Right lobe of liver (tissue), 6 donors: ENCODE data around the gene SLC6A20. TPM values are rescaled to one million over a fixed set of nuclear protein-coding genes. Genes with fewer than 3 reads are reported as not detected.

Source experiments
- ATAC-seq, 4 donors: fragments of 200-7000 bp; cut with Tn5 transposase; one replicate each; pipeline ENCODE4 v1.9.1; 2020; ENCODE audit warnings: mild to moderate bottlenecking in 4 of 4, moderate library complexity in 4 of 4
- DNase-seq, 3 donors: peaks; one replicate each; pipeline ENCODE4 v3.0.0-alpha.2; 2020
- H3K27ac ChIP-seq, 3 donors: fragments of 200-600 bp; one replicate each; pipeline ENCODE4 v1.8.0; 2022
- H3K27me3 ChIP-seq, 2 donors: fragments of 200-600 bp; one replicate each; pipeline ENCODE4 v1.8.0; 2022
- H3K36me3 ChIP-seq, 4 donors: fragments of 200-600 bp; sonication (generic) in 1 of 4; one replicate each; pipeline versions ENCODE4 v1.5.1 to v1.8.0; 2017 to 2022; ENCODE audit warnings: control low read depth in 1 of 4
- H3K4me1 ChIP-seq, 4 donors: fragments of 200-600 bp; sonication (generic) in 1 of 4; one replicate each; pipeline versions ENCODE4 v1.5.1 to v1.8.0; 2017 to 2022; ENCODE audit warnings: control low read depth in 1 of 4
- H3K4me3 ChIP-seq, 3 donors: fragments of 200-600 bp; one replicate each; pipeline ENCODE4 v1.8.0; 2022
- H3K9me3 ChIP-seq, 4 donors: fragments of 200-600 bp; sonication (generic) in 1 of 4; one replicate each; pipeline versions ENCODE4 v1.5.1 to v1.8.0; 2017 to 2022; ENCODE audit warnings: control low read depth in 1 of 4
- CTCF ChIP-seq, 4 donors: fragments of 200-600 bp in 3 of 4; fragments of 450-650 bp in 1 of 4; IDR thresholded peaks; one replicate each; pipeline versions ENCODE4 v1.5.1 to v1.8.0; 2016 to 2022; ENCODE audit warnings: antibody characterized with exemption in 4 of 4, mild to moderate bottlenecking in 2 of 4
- POLR2A ChIP-seq: fragments of 450-650 bp; IDR thresholded peaks from one replicate; pipeline ENCODE4 v1.6.1; 2017; ENCODE audit warnings: antibody characterized with exemption, mild to moderate bottlenecking
- WGBS: methylation state at CpG from one replicate; pipeline ENCODE4 v1.1.6; 2018; ENCODE audit warnings: low coverage, low lambda C conversion rate; ENCODE audit not compliant: insufficient coverage; ENCODE audit errors: missing lambda C conversion rate; 5-methylcytosine and 5-hydroxymethylcytosine counted together
- intact Hi-C, 2 donors: fragments of 100-400 bp; cut with DNase I; formaldehyde crosslinking; loops; one replicate each; pipeline versions ENCODE4 v1.11.2 to v1.14.1; 2022
- total RNA-seq, 6 experiments: library from RNA; depleted of rRNA in 2 of 6; stranded (reverse); fragments of >200 nt in 2 of 6; fragmentation: NEBNext Ultra II Directional in 3 of 6; extraction: Animal tissue kit (Norgen Biotek cat#: 25700) in 3 of 6; gene quantifications; one replicate each; pipeline versions ENCODE4 v1.1.0 to v1.2.4, GENCODE V29; 2016 to 2023
- donor health status: DM: no; HTN: yes; CAD: no.
- donor health status: DM: no; HTN: no; CAD: no.
- donor health status: DM: no; HTN: no; CAD: no.
- donor health status: DM: no; HTN: yes; CAD: no.
- donor health status: DM: no; HTN: yes; CAD: no.

Gene SLC6A20
- total RNA-seq, 6 experiments from 2014 or later = 0.07 to 0.21 (median 0.12) TPM; not detected in 3

GRCh38 chr3:45806072-45806471 is 9.7 kb upstream of the SLC6A20 start:
- DNase-seq (no peak), ATAC-seq (no peak)
- H3K36me3 ChIP-seq = no peaks in the 10 kb centered on the region
- H3K27ac ChIP-seq = no peak overlapping the region
- intact Hi-C loops = no loop called here
- H3K9me3 ChIP-seq = no peaks in the 10 kb centered on the region
- no peak overlapping the region for H3K4me3 ChIP-seq
- H3K27me3 ChIP-seq = no peaks in the 10 kb centered on the region
- TF ChIP-seq POLR2A (no peak), CTCF (IDR thresholded peaks at IDR 0.05) (no peak)
- WGBS = 77% methylated on average over 3 of the region's 3 CpGs
- no peaks in the 10 kb centered on the region for H3K4me1 ChIP-seq

GRCh38 chr3:45803252-45803935 is 7.1 kb upstream of the SLC6A20 start:
- WGBS = 95% methylated on average over 5 of the region's 5 CpGs
- DNase-seq (no peak), ATAC-seq (no peak)
- no peak overlapping the region for H3K27ac ChIP-seq
- no peaks in the 10 kb centered on the region for H3K27me3 ChIP-seq
- H3K36me3 ChIP-seq = no peaks in the 10 kb centered on the region
- intact Hi-C loops = no loop called here
- H3K4me1 ChIP-seq = no peaks in the 10 kb centered on the region
- no peak overlapping the region for H3K4me3 ChIP-seq
- TF ChIP-seq POLR2A (no peak), CTCF (IDR thresholded peaks at IDR 0.05) (no peak)
- H3K9me3 ChIP-seq = no peaks in the 10 kb centered on the region

GRCh38 chr3:45802146-45802545 is 5.8 kb upstream of the SLC6A20 start:
- Histone ChIP-seq H3K27ac (no peak overlapping the region), H3K36me3 (no peaks in the 10 kb centered on the region), H3K9me3 (no peaks in the 10 kb centered on the region), H3K4me1 (no peaks in the 10 kb centered on the region), H3K27me3 (peaks cover 0 to under 1% of the 10 kb centered on the region in 2 donors), H3K4me3 (no peak overlapping the region)
- TF ChIP-seq POLR2A = no peak
- TF ChIP-seq CTCF (IDR thresholded peaks at IDR 0.05) = no peak
- 86% methylated on average over 7 of the region's 9 CpGs for WGBS
- intact Hi-C loops = no loop called here
- ATAC-seq (no peak), DNase-seq (no peak)

GRCh38 chr3:45800611-45801010 is 4.3 kb upstream of the SLC6A20 start:
- DNase-seq (no peak), ATAC-seq (no peak)
- H3K36me3 ChIP-seq = no peaks in the 10 kb centered on the region
- TF ChIP-seq POLR2A (no peak), CTCF (IDR thresholded peaks at IDR 0.05) (no peak)
- intact Hi-C loops = no loop called here
- no peak overlapping the region for H3K4me3 ChIP-seq
- H3K27ac ChIP-seq = no peak overlapping the region
- H3K9me3 ChIP-seq = no peaks in the 10 kb centered on the region
- H3K4me1 ChIP-seq = peaks cover 0 to 10% (median 0%) of the 10 kb centered on the region in 4 donors
- no CpG with 5 or more reads among the region's 4 CpGs for WGBS
- peaks cover 12 to 16% of the 10 kb centered on the region in 2 donors for H3K27me3 ChIP-seq
